T-cell (primary cell): Measurements from ENCODE around the gene AGT. TPM values are rescaled to one million over a fixed set of nuclear protein-coding genes. Genes with fewer than 3 reads are reported as not detected.
A peak's percentile ranks its signal among the peaks of the same experiment; 100 is the strongest.
"Not testable (repeated sequence)": the region's sequence is repeated elsewhere in the genome, so short reads cannot be mapped to it uniquely, and the experiment has no call there.

Source experiments
- ATAC-seq, 4 experiments: fragments of 200-7000 bp in 3 of 4; fragments of 150-1000 bp in 1 of 4; cut with Tn5 transposase; replicated peaks in 1 of 4; 1 replicate in 3 of 4; 2 replicates in 1 of 4; pipeline ENCODE4 v1.10.0; 2021; ENCODE audit warnings: moderate library complexity in 3 of 4, mild to moderate bottlenecking in 2 of 4, moderate number of reproducible peaks in 1 of 4
- CTCF ChIA-PET, 2 donors: fragments of 300-600 bp; sonication (Branson Sonifier 250); formaldehyde crosslinking; loops; one replicate each; lab custom pipeline; 2022; ENCODE audit warnings: antibody characterized with exemption in 2 of 2; lab: Charles Lee
- POLR2A ChIA-PET, 2 donors: fragments of 300-600 bp; sonication (Branson Sonifier 250); formaldehyde crosslinking; loops; one replicate each; lab custom pipeline; 2022; ENCODE audit warnings: antibody characterized with exemption in 2 of 2; lab: Charles Lee
- DNase-seq, 35 experiments: peaks; one replicate each; pipeline versions ENCODE4 v3.0.0 to v3.0.0-alpha.2; 2013 to 2023
- H3K27ac ChIP-seq: one replicate; pipeline ENCODE4 v1.5.1; 2013; ENCODE audit warnings: low read length
- H3K27me3 ChIP-seq, 2 experiments: replicated peaks in 1 of 2; 1 replicate in 1 of 2; 2 replicates in 1 of 2; pipeline versions ENCODE4 v1.6.1 to v1.7.0; 2013; ENCODE audit warnings: low read length in 1 of 2, mixed read lengths in 1 of 2; ENCODE audit not compliant: control insufficient read depth in 2 of 2, insufficient read depth in 2 of 2; ENCODE audit errors: extremely low read depth in 1 of 2
- H3K36me3 ChIP-seq, 2 donors: 1 replicate in 1 of 2; 2 replicates in 1 of 2; pipeline versions ENCODE4 v1.6.1 to v1.7.0; 2013; ENCODE audit warnings: low read length in 1 of 2; ENCODE audit not compliant: control insufficient read depth in 2 of 2, insufficient read depth in 1 of 2; ENCODE audit errors: extremely low read depth in 1 of 2
- H3K4me1 ChIP-seq, 2 experiments: 1 replicate in 1 of 2; 2 replicates in 1 of 2; pipeline versions ENCODE4 v1.6.1 to v1.7.0; 2013; ENCODE audit warnings: low read length in 2 of 2, mixed read lengths in 1 of 2; ENCODE audit not compliant: insufficient read depth in 2 of 2, control insufficient read depth in 1 of 2; ENCODE audit errors: extremely low read depth in 1 of 2
- H3K4me3 ChIP-seq, 2 donors: 1 replicate in 1 of 2; 2 replicates in 1 of 2; pipeline versions ENCODE4 v1.5.1 to v1.7.0; 2013; ENCODE audit warnings: mild to moderate bottlenecking in 2 of 2, low read length in 1 of 2, moderate library complexity in 1 of 2; ENCODE audit not compliant: control insufficient read depth in 1 of 2; ENCODE audit errors: extremely low read depth in 1 of 2
- H3K9me3 ChIP-seq: 2 replicates; pipeline ENCODE4 v1.7.0; 2013
- H3K27ac Mint-ChIP-seq, 2 donors: one replicate each; pipeline ENCODE4 v1.8.0; 2020 to 2021; ENCODE audit warnings: mild to moderate bottlenecking in 2 of 2, mixed read lengths in 2 of 2
- H3K27me3 Mint-ChIP-seq, 2 donors: one replicate each; pipeline ENCODE4 v1.8.0; 2021 to 2022; ENCODE audit warnings: mixed read lengths in 2 of 2
- H3K36me3 Mint-ChIP-seq: one replicate; pipeline ENCODE4 v1.8.0; 2021; ENCODE audit warnings: mixed read lengths
- H3K4me1 Mint-ChIP-seq, 3 donors: one replicate each; pipeline ENCODE4 v1.8.0; 2020 to 2022; ENCODE audit warnings: mixed read lengths in 3 of 3, mild to moderate bottlenecking in 1 of 3
- H3K4me3 Mint-ChIP-seq, 3 donors: one replicate each; pipeline ENCODE4 v1.8.0; 2020 to 2022; ENCODE audit warnings: mild to moderate bottlenecking in 3 of 3, mixed read lengths in 3 of 3, moderate library complexity in 3 of 3
- H3K9me3 Mint-ChIP-seq, 3 donors: one replicate each; pipeline ENCODE4 v1.8.0; 2020 to 2022; ENCODE audit warnings: mixed read lengths in 3 of 3
- WGBS: methylation state at CpG from one replicate; pipeline ENCODE4 v1.1.5; 2013; ENCODE audit warnings: missing lambda C conversion rate; ENCODE audit not compliant: insufficient coverage; 5-methylcytosine and 5-hydroxymethylcytosine counted together
- total RNA-seq, 35 experiments: library from RNA in 6 of 35; stranded (reverse) in 6 of 35; fragments of 120-200 nt in 1 of 35; gene quantifications; one replicate each; pipeline versions ENCODE4 v1.2.1 to v1.2.4 and lab custom pipeline; 2013 to 2026

The AGT gene
- total RNA-seq, 5 donors from 2014 or later (not counting 1 experiment from before 2014, with no cell fraction given): 0.92 to 1.5 (median 1.2) TPM; not detected in 2

- Mint-ChIP-seq H3K27ac (no peak overlapping the region), H3K4me3 (no peak overlapping the region), H3K4me1 (no peaks in the 10 kb centered on the region), H3K9me3 (no peaks in the 10 kb centered on the region), H3K27me3 (no peaks in the 10 kb centered on the region), H3K36me3 (peaks cover 68% of the 10 kb centered on the region)
- CTCF ChIA-PET: no interaction called here
- no peaks in the 10 kb centered on the region for H3K4me1 ChIP-seq
- no peak overlapping the region for H3K27ac ChIP-seq
- no peaks in the 10 kb centered on the region for H3K27me3 ChIP-seq
- 92% methylated on average over 2 of the region's 6 CpGs for WGBS
- peaks cover 3 to 81% of the 10 kb centered on the region in 2 donors for H3K36me3 ChIP-seq
- H3K9me3 ChIP-seq: no peaks in the 10 kb centered on the region
- no peak for ATAC-seq
- DNase-seq: no peak
- H3K4me3 ChIP-seq: no peak overlapping the region
- POLR2A ChIA-PET: no interaction called here
Observed at GRCh38 chr1:230668227-230668626, 45.7 kb downstream of the AGT start.

- Mint-ChIP-seq H3K36me3 (peaks cover 45% of the 10 kb centered on the region), H3K4me1 (peaks cover 3 to 8% (median 6%) of the 10 kb centered on the region in 3 donors), H3K27ac (no peak overlapping the region), H3K4me3 (no peak overlapping the region), H3K9me3 (no peaks in the 10 kb centered on the region), H3K27me3 (no peaks in the 10 kb centered on the region)
- peaks cover 0 to 62% of the 10 kb centered on the region in 2 donors for H3K36me3 ChIP-seq
- 71% methylated on average over 1 of the region's 4 CpGs for WGBS
- DNase-seq (no peak), ATAC-seq (no peak)
- no peak overlapping the region for H3K4me3 ChIP-seq
- H3K27me3 ChIP-seq: no peaks in the 10 kb centered on the region
- CTCF ChIA-PET: interaction anchor here in 1 of 2 donors (0.6 kb wide), 1 partner anchor 26 kb away, joined by 4 read pairs; no protein-coding TSS in a partner anchor
- no peaks in the 10 kb centered on the region for H3K4me1 ChIP-seq
- POLR2A ChIA-PET: no interaction called here
- no peaks in the 10 kb centered on the region for H3K9me3 ChIP-seq
- H3K27ac ChIP-seq: no peak overlapping the region
Observed at GRCh38 chr1:230661976-230662375, 51.9 kb downstream of the AGT start.

GRCh38 chr1:230658691-230659090, 55.2 kb downstream of the AGT start:
- no peak overlapping the region for H3K27ac ChIP-seq
- H3K27me3 ChIP-seq: no peaks in the 10 kb centered on the region
- POLR2A ChIA-PET: no interaction called here
- Mint-ChIP-seq H3K27ac (no peak overlapping the region), H3K27me3 (no peaks in the 10 kb centered on the region), H3K4me1 (peaks cover 36 to 41% (median 39%) of the 10 kb centered on the region in 3 donors), H3K4me3 (no peak overlapping the region), H3K36me3 (peaks cover 38% of the 10 kb centered on the region), H3K9me3 (no peaks in the 10 kb centered on the region)
- CTCF ChIA-PET: no interaction called here
- H3K9me3 ChIP-seq: no peaks in the 10 kb centered on the region
- WGBS: no CpG with 5 or more reads among the region's 2 CpGs
- peaks cover 0 to 34% of the 10 kb centered on the region in 2 donors for H3K36me3 ChIP-seq
- ATAC-seq (no peak), DNase-seq (no peak)
- H3K4me3 ChIP-seq: no peak overlapping the region
- H3K4me1 ChIP-seq: no peaks in the 10 kb centered on the region

GRCh38 chr1:230658103-230658502, 55.8 kb downstream of the AGT start:
- H3K4me3 ChIP-seq, H3K27ac ChIP-seq, CTCF ChIA-PET, POLR2A ChIA-PET, H3K9me3 ChIP-seq, H3K27me3 Mint-ChIP-seq, H3K27me3 ChIP-seq, H3K9me3 Mint-ChIP-seq, DNase-seq, H3K4me3 Mint-ChIP-seq, H3K27ac Mint-ChIP-seq, H3K4me1 ChIP-seq, ATAC-seq: not testable (repeated sequence)
- Mint-ChIP-seq H3K4me1 (peaks cover 39 to 47% (median 43%) of the 10 kb centered on the region in 3 donors), H3K36me3 (peaks cover 42% of the 10 kb centered on the region)
- WGBS: 100% methylated on average over 1 of the region's 1 CpG
- H3K36me3 ChIP-seq: peaks cover 0 to 33% of the 10 kb centered on the region in 2 donors

GRCh38 chr1:230656719-230657118, 57.2 kb downstream of the AGT start:
- DNase-seq, POLR2A ChIA-PET, H3K27me3 Mint-ChIP-seq, H3K4me1 ChIP-seq, ATAC-seq, H3K27me3 ChIP-seq, H3K9me3 ChIP-seq, CTCF ChIA-PET, H3K27ac ChIP-seq, H3K4me3 Mint-ChIP-seq, H3K9me3 Mint-ChIP-seq, H3K4me3 ChIP-seq: not testable (repeated sequence)
- peaks cover 0 to 20% of the 10 kb centered on the region in 2 donors for H3K36me3 ChIP-seq
- no CpG with 5 or more reads among the region's 1 CpG for WGBS
- Mint-ChIP-seq H3K36me3 (peaks cover 43% of the 10 kb centered on the region), H3K27ac (peak overlapping the region in 1 of 2 donors; percentile 41), H3K4me1 (peaks cover 47 to 55% (median 48%) of the 10 kb centered on the region in 3 donors)

Other genes with a start within 250 kb of the AGT start
- 10 to 100 TPM; 30.5 to 38.6 (median 37.1) TPM for gene COG2, start 71.6 kb downstream of the AGT start, total RNA-seq
- gene CAPN9, start 33.3 kb upstream of the AGT start, total RNA-seq: not detected
- gene C1orf198, start 154.4 kb upstream of the AGT start, total RNA-seq: 1 to 10 TPM; 3.6 to 5.9 (median 5.6) TPM